ENCODE results near the gene NTHL1. TPM values are rescaled to one million over a fixed set of nuclear protein-coding genes. Genes with fewer than 3 reads are reported as not detected.
A peak's percentile ranks its signal among the peaks of the same experiment; 100 is the strongest.

The NTHL1 gene
- total RNA-seq, 1 experiment from 2014 or later, result 93.3 TPM

DNA sequence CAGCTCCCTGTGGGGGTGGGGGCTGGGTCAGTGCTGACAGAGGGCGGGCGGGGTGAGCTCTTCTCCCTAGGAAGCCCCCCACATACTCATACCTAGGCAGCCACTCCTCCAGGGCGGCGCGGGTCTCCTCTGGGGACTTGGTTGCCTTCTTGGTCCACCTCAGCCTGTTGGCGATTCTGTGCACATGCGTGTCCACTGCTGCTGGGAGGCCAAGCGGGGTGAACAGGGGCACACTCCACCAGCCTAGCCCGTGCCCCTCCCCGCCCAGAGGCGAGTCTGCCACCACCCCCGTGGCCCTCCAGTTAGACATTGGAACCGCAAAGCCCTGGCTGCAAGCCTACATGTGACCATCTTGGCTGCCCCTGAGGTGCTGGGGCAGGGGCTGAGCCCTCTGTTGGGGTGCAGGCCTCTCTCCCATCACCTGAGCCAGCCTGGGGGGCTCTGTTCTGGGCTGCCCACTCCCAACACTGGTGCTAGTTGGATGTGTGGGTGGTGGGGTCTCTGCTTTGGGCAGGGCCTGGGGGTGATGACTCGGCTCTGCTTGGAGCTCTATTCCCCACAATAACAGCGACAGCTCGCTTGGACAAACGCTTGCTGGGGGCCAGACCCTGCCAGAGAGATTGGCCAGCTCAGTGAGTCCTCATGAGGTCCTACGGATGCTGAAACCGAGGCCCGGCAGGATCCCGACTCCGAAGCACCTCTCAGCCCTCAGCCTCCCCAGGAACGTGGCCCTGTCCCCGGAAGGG is 7.4 kb downstream of the NTHL1 start:
- Mint-ChIP-seq H3K4me1 (no peaks in the 10 kb centered on the region), H3K27ac (no peak overlapping the region), H3K4me3 (no peak overlapping the region), H3K36me3 (no peaks in the 10 kb centered on the region; the same call in 1 of the 2 replicates), H3K9me3 (no peaks in the 10 kb centered on the region), H3K27me3 (ENCODE audit: low read depth) (no peaks in the 10 kb centered on the region)
- ATAC-seq, result no peak
- no peak for TF ChIP-seq ELF4 (CRISPR knock-in tag; IDR thresholded peaks at IDR 0.05; ENCODE audit: low read depth)
- TF ChIP-seq, protein P1, sequence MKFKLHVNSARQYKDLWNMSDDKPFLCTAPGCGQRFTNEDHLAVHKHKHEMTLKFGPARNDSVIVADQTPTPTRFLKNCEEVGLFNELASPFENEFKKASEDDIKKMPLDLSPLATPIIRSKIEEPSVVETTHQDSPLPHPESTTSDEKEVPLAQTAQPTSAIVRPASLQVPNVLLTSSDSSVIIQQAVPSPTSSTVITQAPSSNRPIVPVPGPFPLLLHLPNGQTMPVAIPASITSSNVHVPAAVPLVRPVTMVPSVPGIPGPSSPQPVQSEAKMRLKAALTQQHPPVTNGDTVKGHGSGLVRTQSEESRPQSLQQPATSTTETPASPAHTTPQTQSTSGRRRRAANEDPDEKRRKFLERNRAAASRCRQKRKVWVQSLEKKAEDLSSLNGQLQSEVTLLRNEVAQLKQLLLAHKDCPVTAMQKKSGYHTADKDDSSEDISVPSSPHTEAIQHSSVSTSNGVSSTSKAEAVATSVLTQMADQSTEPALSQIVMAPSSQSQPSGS (CRISPR knock-in tag; IDR thresholded peaks at IDR 0.05; ENCODE audit: borderline replicate concordance, low read depth), result no peak
- TF ChIP-seq, protein P2, sequence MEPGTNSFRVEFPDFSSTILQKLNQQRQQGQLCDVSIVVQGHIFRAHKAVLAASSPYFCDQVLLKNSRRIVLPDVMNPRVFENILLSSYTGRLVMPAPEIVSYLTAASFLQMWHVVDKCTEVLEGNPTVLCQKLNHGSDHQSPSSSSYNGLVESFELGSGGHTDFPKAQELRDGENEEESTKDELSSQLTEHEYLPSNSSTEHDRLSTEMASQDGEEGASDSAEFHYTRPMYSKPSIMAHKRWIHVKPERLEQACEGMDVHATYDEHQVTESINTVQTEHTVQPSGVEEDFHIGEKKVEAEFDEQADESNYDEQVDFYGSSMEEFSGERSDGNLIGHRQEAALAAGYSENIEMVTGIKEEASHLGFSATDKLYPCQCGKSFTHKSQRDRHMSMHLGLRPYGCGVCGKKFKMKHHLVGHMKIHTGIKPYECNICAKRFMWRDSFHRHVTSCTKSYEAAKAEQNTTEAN (CRISPR knock-in tag; IDR thresholded peaks at IDR 0.05), result no peak
- no peak for TF ChIP-seq GTF2I (CRISPR knock-in tag; conservative IDR thresholded peaks at IDR 0.05)
- TF ChIP-seq NR1H2 (CRISPR knock-in tag; IDR thresholded peaks at IDR 0.05), result no peak
- TF ChIP-seq ETV6 (CRISPR knock-in tag; IDR thresholded peaks at IDR 0.05), result no peak
- no peak for TF ChIP-seq NFE2L1 (CRISPR knock-in tag; IDR thresholded peaks at IDR 0.05)
- POLR2A ChIA-PET, result no interaction called here
- DNase-seq (ENCODE audit: low spot score), result no peak
- CTCF ChIA-PET, result interaction anchor here (0.6 to 3.0 kb wide), 7 partner anchors 16 to 201 kb away, joined by 3 to 11 read pairs (median 3); no protein-coding TSS in a partner anchor

DNA sequence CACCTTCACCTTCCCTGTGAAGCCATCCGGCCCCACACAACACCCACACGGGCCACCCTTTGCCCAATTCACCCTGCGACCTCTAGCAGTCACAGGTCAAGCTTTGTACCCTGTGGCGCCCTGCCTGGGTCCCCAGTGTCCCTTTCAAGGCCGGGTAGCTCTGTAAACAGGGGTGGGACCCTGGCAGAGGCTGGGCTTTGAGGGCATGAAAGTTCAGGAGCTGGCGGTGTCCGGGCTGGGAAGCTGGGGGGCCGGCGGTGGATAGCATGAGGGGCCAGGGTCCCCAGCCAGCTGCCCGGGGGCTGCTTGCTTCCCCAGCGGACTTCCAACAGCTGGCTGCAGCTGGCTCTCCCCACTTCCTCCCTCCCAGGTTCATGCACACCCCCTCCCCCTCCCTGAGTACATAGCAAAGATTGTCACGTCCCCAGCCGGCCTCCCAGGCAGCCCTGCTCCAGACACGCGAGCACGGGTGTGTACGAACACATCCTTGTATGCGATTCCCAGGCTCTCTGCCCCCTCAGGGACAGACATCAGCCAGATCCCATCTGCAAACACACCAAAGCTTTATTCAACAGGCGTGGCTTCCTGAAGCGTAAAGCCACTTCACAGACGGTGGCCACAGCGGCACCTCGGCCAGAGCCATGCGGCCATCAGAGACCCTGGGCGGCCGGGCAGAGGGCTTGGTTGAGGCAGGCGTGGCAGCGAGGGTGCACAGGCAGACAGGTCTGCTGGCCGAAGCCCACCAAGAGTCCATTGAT is 8.2 kb downstream of the NTHL1 start:
- H3K27ac Mint-ChIP-seq, result peak overlapping the region; percentile 49
- DNase-seq (ENCODE audit: low spot score), result no peak
- H3K36me3 Mint-ChIP-seq, result no peaks in the 10 kb centered on the region; the same call in 1 of the 2 replicates
- CTCF ChIA-PET, result interaction anchor here (0.6 to 3.0 kb wide), 4 partner anchors 16 to 200 kb away, joined by 3 to 11 read pairs (median 4); no protein-coding TSS in a partner anchor
- H3K4me3 Mint-ChIP-seq, result no peak overlapping the region
- TF ChIP-seq NFE2L1 (CRISPR knock-in tag; IDR thresholded peaks at IDR 0.05) (no peak), EMX1 (CRISPR knock-in tag; IDR thresholded peaks at IDR 0.05) (no peak), NR2C2 (CRISPR knock-in tag; IDR thresholded peaks at IDR 0.05) (no peak), ESRRA (CRISPR knock-in tag; IDR thresholded peaks at IDR 0.05; ENCODE audit: borderline replicate concordance) (no peak), TEAD1 (CRISPR knock-in tag; IDR thresholded peaks at IDR 0.05) (no peak)
- TF ChIP-seq, protein P3, sequence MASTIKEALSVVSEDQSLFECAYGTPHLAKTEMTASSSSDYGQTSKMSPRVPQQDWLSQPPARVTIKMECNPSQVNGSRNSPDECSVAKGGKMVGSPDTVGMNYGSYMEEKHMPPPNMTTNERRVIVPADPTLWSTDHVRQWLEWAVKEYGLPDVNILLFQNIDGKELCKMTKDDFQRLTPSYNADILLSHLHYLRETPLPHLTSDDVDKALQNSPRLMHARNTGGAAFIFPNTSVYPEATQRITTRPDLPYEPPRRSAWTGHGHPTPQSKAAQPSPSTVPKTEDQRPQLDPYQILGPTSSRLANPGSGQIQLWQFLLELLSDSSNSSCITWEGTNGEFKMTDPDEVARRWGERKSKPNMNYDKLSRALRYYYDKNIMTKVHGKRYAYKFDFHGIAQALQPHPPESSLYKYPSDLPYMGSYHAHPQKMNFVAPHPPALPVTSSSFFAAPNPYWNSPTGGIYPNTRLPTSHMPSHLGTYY (CRISPR knock-in tag; IDR thresholded peaks at IDR 0.05), result no peak
- TF ChIP-seq, protein P4, sequence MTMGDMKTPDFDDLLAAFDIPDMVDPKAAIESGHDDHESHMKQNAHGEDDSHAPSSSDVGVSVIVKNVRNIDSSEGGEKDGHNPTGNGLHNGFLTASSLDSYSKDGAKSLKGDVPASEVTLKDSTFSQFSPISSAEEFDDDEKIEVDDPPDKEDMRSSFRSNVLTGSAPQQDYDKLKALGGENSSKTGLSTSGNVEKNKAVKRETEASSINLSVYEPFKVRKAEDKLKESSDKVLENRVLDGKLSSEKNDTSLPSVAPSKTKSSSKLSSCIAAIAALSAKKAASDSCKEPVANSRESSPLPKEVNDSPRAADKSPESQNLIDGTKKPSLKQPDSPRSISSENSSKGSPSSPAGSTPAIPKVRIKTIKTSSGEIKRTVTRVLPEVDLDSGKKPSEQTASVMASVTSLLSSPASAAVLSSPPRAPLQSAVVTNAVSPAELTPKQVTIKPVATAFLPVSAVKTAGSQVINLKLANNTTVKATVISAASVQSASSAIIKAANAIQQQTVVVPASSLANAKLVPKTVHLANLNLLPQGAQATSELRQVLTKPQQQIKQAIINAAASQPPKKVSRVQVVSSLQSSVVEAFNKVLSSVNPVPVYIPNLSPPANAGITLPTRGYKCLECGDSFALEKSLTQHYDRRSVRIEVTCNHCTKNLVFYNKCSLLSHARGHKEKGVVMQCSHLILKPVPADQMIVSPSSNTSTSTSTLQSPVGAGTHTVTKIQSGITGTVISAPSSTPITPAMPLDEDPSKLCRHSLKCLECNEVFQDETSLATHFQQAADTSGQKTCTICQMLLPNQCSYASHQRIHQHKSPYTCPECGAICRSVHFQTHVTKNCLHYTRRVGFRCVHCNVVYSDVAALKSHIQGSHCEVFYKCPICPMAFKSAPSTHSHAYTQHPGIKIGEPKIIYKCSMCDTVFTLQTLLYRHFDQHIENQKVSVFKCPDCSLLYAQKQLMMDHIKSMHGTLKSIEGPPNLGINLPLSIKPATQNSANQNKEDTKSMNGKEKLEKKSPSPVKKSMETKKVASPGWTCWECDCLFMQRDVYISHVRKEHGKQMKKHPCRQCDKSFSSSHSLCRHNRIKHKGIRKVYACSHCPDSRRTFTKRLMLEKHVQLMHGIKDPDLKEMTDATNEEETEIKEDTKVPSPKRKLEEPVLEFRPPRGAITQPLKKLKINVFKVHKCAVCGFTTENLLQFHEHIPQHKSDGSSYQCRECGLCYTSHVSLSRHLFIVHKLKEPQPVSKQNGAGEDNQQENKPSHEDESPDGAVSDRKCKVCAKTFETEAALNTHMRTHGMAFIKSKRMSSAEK (CRISPR knock-in tag; IDR thresholded peaks at IDR 0.05; ENCODE audit: borderline replicate concordance), result no peak
- TF ChIP-seq, protein P5, sequence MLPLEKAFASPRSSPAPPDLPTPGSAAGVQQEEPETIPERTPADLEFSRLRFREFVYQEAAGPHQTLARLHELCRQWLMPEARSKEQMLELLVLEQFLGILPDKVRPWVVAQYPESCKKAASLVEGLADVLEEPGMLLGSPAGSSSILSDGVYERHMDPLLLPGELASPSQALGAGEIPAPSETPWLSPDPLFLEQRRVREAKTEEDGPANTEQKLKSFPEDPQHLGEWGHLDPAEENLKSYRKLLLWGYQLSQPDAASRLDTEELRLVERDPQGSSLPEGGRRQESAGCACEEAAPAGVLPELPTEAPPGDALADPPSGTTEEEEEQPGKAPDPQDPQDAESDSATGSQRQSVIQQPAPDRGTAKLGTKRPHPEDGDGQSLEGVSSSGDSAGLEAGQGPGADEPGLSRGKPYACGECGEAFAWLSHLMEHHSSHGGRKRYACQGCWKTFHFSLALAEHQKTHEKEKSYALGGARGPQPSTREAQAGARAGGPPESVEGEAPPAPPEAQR (CRISPR knock-in tag; IDR thresholded peaks at IDR 0.05), result no peak
- TF ChIP-seq, protein P6, sequence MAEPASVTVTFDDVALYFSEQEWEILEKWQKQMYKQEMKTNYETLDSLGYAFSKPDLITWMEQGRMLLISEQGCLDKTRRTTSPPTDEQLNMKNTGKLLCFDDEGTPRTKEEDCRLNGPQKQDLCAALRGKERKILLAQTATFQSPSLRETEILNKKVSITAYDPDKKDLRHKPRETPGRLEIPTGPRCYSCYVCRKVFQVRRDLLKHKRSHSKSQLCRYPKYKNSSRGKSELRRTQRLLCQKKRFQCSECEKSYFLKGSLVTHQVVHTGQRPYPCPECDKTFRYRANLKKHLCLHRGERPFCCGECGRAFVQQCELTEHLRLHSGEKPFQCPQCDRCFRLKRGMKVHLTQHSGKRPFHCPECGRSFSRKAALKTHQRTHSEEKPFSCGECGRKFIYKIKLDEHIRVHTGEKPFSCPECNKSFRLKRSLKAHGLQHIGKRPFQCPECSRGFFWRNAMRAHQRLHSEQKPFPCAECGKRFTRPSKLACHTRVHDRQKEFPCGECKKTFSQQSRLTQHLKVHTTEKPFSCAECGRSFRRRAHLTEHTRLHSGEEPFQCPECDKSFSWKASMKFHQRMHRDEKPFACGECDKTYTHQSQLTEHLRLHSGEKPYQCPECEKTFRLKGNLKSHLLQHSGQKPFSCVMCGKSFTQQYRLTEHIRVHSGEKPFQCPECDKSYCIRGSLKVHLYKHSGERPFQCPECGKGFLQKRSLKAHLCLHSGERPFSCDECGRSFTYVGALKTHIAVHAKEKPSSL (CRISPR knock-in tag; conservative IDR thresholded peaks at IDR 0.05), result no peak
- POLR2A ChIA-PET, result no interaction called here
- no peaks in the 10 kb centered on the region for H3K9me3 Mint-ChIP-seq
- no peaks in the 10 kb centered on the region for H3K4me1 Mint-ChIP-seq
- no peak for ATAC-seq
- no peaks in the 10 kb centered on the region for H3K27me3 Mint-ChIP-seq (ENCODE audit: low read depth)
